ENCODE results near the gene PSMD3. TPM values are rescaled to one million over a fixed set of nuclear protein-coding genes. Genes with fewer than 3 reads are reported as not detected.

The PSMD3 gene
- polyA plus RNA-seq, 1 donor (not counting 4 experiments of a cell fraction or from before 2014, with no cell fraction given): 108 TPM

DNA sequence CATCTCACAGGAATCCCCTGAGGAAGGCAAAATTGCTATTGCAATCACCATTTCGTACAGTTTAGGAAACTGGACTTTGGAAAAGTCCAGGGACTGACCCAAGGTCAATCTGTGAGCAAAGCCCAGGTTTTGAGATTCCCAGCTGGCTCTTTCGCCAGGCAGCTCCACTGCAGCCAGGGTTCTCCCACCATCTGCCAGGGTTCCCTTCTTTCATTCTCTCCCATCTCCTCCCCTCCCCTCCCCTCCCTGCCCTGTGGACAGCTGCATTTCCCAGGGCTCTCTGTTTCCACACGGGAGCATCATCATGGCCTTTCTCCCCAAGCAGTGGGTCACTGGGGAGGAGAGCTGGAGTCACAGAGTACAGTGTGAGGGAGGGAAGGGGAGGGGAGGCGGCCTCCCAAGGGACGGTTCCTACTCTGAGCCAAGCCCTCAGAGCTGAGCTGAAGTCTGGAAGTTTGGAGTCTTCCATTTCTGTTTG lies 29.7 kb upstream of the PSMD3 start:
- dilution Hi-C loops (cut with MboI; ENCODE audit: extremely low pct_ligation_motif_present, low sequenced_read_pairs): no loop called here
- no peaks in the 10 kb centered on the region for H4K20me1 ChIP-seq (ENCODE audit: control insufficient read depth, extremely low read depth, insufficient read depth, low read length)
- H3K9me1 ChIP-seq (ENCODE audit: control insufficient read depth, extremely low read depth, insufficient read depth, low read length): no peaks in the 10 kb centered on the region
- H3K9me3 ChIP-seq (ENCODE audit: control insufficient read depth, low read depth, low read length): no peaks in the 10 kb centered on the region
- no peak for FAIRE-seq
- no peaks in the 10 kb centered on the region for H3K36me3 ChIP-seq (ENCODE audit: control insufficient read depth in 2 of 2, extremely low read depth in 1 of 2, insufficient read depth in 2 of 2, low read length in 2 of 2)
- peaks cover 9% of the 10 kb centered on the region for H3K27me3 ChIP-seq (ENCODE audit: control insufficient read depth, extremely low read depth, insufficient read depth, low read length)
- no peaks in the 10 kb centered on the region for H3K79me2 ChIP-seq (ENCODE audit: control insufficient read depth, insufficient read depth, low read length)
- no peak for DNase-seq (ENCODE audit: low read depth, low spot score)
- H3K27ac ChIP-seq (ENCODE audit: control insufficient read depth, insufficient read depth, low read length): no peak overlapping the region
- H3K4me2 ChIP-seq (ENCODE audit: control insufficient read depth, extremely low read depth, insufficient read depth, low read depth, low read length): no peak overlapping the region
- H3K9ac ChIP-seq (ENCODE audit: control insufficient read depth, extremely low read depth, insufficient read depth, low read length): no peak overlapping the region
- no peak overlapping the region for H3K4me3 ChIP-seq (ENCODE audit: control insufficient read depth in 2 of 3, extremely low read depth in 1 of 3, insufficient read depth in 2 of 3, low read depth in 1 of 3, low read length in 3 of 3)
- no peak overlapping the region for H2AFZ ChIP-seq (ENCODE audit: control insufficient read depth, low read length)
- H3K4me1 ChIP-seq (ENCODE audit: control insufficient read depth, extremely low read depth, insufficient read depth, low read length): peaks cover 14% of the 10 kb centered on the region
- TF ChIP-seq, protein P1, sequence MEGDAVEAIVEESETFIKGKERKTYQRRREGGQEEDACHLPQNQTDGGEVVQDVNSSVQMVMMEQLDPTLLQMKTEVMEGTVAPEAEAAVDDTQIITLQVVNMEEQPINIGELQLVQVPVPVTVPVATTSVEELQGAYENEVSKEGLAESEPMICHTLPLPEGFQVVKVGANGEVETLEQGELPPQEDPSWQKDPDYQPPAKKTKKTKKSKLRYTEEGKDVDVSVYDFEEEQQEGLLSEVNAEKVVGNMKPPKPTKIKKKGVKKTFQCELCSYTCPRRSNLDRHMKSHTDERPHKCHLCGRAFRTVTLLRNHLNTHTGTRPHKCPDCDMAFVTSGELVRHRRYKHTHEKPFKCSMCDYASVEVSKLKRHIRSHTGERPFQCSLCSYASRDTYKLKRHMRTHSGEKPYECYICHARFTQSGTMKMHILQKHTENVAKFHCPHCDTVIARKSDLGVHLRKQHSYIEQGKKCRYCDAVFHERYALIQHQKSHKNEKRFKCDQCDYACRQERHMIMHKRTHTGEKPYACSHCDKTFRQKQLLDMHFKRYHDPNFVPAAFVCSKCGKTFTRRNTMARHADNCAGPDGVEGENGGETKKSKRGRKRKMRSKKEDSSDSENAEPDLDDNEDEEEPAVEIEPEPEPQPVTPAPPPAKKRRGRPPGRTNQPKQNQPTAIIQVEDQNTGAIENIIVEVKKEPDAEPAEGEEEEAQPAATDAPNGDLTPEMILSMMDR (optimal IDR thresholded peaks at IDR 0.05 in 1 of 3, IDR thresholded peaks at IDR 0.05 in 1 of 3, conservative IDR thresholded peaks at IDR 0.05 in 1 of 3; ENCODE audit: extremely low read depth in 1 of 3, insufficient read depth in 2 of 3, low read length in 3 of 3): no peak
- no peak for TF ChIP-seq EZH2 (IDR thresholded peaks at IDR 0.05; ENCODE audit: low read length)

DNA sequence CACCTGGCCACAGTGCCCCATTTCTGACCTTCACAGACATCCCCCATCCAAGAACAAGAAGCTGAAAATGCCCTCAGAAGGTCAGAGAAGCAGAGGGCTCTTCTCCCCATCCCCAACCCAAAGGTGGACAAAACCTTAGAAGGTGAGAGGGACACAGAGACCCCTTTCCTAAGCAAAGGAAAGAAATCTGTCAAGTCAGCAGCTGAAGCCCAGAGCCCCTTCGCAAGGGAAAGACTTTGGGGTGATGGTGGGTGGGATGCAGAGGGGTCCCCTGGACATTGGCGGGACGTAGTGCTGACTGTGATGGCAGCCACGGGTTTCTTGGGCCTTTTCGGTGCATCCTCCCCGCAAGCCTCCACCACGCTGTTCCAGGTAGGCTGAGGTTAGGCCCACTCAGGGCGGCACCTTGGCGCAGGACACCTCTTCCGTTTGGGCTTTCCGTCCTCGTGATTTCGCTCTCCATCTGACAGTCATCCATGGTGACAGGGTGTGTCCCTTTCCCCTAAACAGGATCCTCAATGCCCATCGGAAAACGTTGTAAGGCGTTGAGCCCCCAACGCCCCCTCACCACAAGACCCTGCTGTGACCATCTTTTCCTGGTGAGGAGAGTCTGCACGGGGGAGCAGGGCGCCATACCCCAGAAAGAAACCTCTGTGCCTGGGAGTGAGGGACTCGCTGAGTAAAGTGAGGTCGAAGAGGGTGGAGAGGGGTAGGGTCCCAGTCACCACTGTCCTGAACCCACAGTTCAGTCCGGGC lies 28.5 kb upstream of the PSMD3 start:
- Histone ChIP-seq H3K9me3 (ENCODE audit: control insufficient read depth, low read depth, low read length) (no peaks in the 10 kb centered on the region), H3K9ac (ENCODE audit: control insufficient read depth, extremely low read depth, insufficient read depth, low read length) (peak overlapping the region; percentile 56), H3K4me2 (ENCODE audit: control insufficient read depth, extremely low read depth, insufficient read depth, low read depth, low read length) (peak overlapping the region; percentile 93), H3K4me1 (ENCODE audit: control insufficient read depth, extremely low read depth, insufficient read depth, low read length) (peaks cover 6% of the 10 kb centered on the region), H3K9me1 (ENCODE audit: control insufficient read depth, extremely low read depth, insufficient read depth, low read length) (no peaks in the 10 kb centered on the region), H3K79me2 (ENCODE audit: control insufficient read depth, insufficient read depth, low read length) (no peaks in the 10 kb centered on the region), H3K36me3 (ENCODE audit: control insufficient read depth in 2 of 2, extremely low read depth in 1 of 2, insufficient read depth in 2 of 2, low read length in 2 of 2) (no peaks in the 10 kb centered on the region), H4K20me1 (ENCODE audit: control insufficient read depth, extremely low read depth, insufficient read depth, low read length) (no peaks in the 10 kb centered on the region), H3K27ac (ENCODE audit: control insufficient read depth, insufficient read depth, low read length) (no peak overlapping the region), H3K4me3 (ENCODE audit: control insufficient read depth in 2 of 3, extremely low read depth in 1 of 3, insufficient read depth in 2 of 3, low read depth in 1 of 3, low read length in 3 of 3) (peak overlapping the region; percentile 34 to 67 (median 62)), H3K27me3 (ENCODE audit: control insufficient read depth, extremely low read depth, insufficient read depth, low read length) (peaks cover 5% of the 10 kb centered on the region), H2AFZ (ENCODE audit: control insufficient read depth, low read length) (peak overlapping the region; percentile 84)
- dilution Hi-C loops (cut with MboI; ENCODE audit: extremely low pct_ligation_motif_present, low sequenced_read_pairs): no loop called here
- FAIRE-seq (no peak), DNase-seq (ENCODE audit: low read depth, low spot score) (no peak)
- no peak for TF ChIP-seq EZH2 (IDR thresholded peaks at IDR 0.05; ENCODE audit: low read length)
- TF ChIP-seq, protein P1 (optimal IDR thresholded peaks at IDR 0.05 in 1 of 3, IDR thresholded peaks at IDR 0.05 in 1 of 3, conservative IDR thresholded peaks at IDR 0.05 in 1 of 3; ENCODE audit: extremely low read depth in 1 of 3, insufficient read depth in 2 of 3, low read length in 3 of 3): no peak
